ENCODE measurements around the gene HTT. TPM values are rescaled to one million over a fixed set of nuclear protein-coding genes. Genes with fewer than 3 reads are reported as not detected.

Gene HTT
- total and polyA plus RNA-seq, 2 of the 13 experiments (the other 11 are each of a cell fraction or from before 2014, with no cell fraction given): 17.5 to 19.5 TPM

- no peak for ATAC-seq
- Histone ChIP-seq H3K4me1 (ENCODE audit: insufficient read depth, low read length) (no peaks in the 10 kb centered on the region), H2AFZ (ENCODE audit: low read length) (no peak overlapping the region), H3K4me3 (replicated peaks in 1 of 3; ENCODE audit: insufficient read depth in 1 of 3, low read depth in 2 of 3, low read length in 3 of 3) (no peak overlapping the region), H3K79me2 (ENCODE audit: insufficient read depth, low read length) (no peaks in the 10 kb centered on the region), H3K27ac (ENCODE audit: extremely low read length, insufficient read depth, low read length) (no peak overlapping the region), H3K4me2 (ENCODE audit: low read depth, low read length) (no peak overlapping the region), H3K36me3 (replicated peaks in 1 of 2; ENCODE audit: control insufficient read depth in 1 of 2, insufficient read depth in 2 of 2, low read length in 2 of 2) (no peaks in the 10 kb centered on the region), H3K9ac (ENCODE audit: insufficient read depth, low read depth, low read length) (no peak overlapping the region), H3K27me3 (ENCODE audit: control insufficient read depth in 1 of 2, insufficient read depth in 2 of 2, low read length in 2 of 2) (peaks cover 0 to 7% of the 10 kb centered on the region in 2 experiments; a peak in 3 of 5 replicates), H4K20me1 (ENCODE audit: insufficient read depth, low read length) (no peaks in the 10 kb centered on the region), H3K9me3 (ENCODE audit: low read length) (no peaks in the 10 kb centered on the region)
- POLR2A ChIA-PET: no interaction called here
- FAIRE-seq: no peak
- in situ Hi-C loops (cut with HindIII; ENCODE audit: extremely low pct_ligation_motif_present, low pct_unique_long_range_greater_than_20kb) (no loop called here), intact Hi-C loops (cut with micrococcal nuclease; ENCODE audit: unreplicated experiment) (no loop called here)
- DNase-seq (ENCODE audit: low spot score): no peak
- WGBS (ENCODE audit: low lambda C conversion rate): 82% methylated on average over 19 of the region's 29 CpGs
- BruUV-seq (replicated peaks): no TSS peak
- CTCF ChIA-PET (ENCODE audit: low intra/inter-chr PET ratio, low total read pairs): no interaction called here
- TF ChIP-seq NFYC (CRISPR knock-in tag; IDR thresholded peaks at IDR 0.05) (no peak), GPN1 (CRISPR knock-in tag; IDR thresholded peaks at IDR 0.05; ENCODE audit: borderline replicate concordance) (no peak), ZNF142 (CRISPR knock-in tag; IDR thresholded peaks at IDR 0.05) (no peak), CCAR2 (optimal IDR thresholded peaks at IDR 0.05; ENCODE audit: low read depth, low read length) (no peak), IKZF1 (IDR thresholded peaks at IDR 0.05) (no peak), ZKSCAN5 (CRISPR knock-in tag; IDR thresholded peaks at IDR 0.05) (no peak), ZNF878 (CRISPR knock-in tag; IDR thresholded peaks at IDR 0.05) (no peak), NKX3-1 (CRISPR knock-in tag; IDR thresholded peaks at IDR 0.05) (no peak)
- TF ChIP-seq, protein P1, sequence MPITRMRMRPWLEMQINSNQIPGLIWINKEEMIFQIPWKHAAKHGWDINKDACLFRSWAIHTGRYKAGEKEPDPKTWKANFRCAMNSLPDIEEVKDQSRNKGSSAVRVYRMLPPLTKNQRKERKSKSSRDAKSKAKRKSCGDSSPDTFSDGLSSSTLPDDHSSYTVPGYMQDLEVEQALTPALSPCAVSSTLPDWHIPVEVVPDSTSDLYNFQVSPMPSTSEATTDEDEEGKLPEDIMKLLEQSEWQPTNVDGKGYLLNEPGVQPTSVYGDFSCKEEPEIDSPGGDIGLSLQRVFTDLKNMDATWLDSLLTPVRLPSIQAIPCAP (CRISPR knock-in tag; IDR thresholded peaks at IDR 0.05; ENCODE audit: low read depth): no peak
- TF ChIP-seq, protein P2, sequence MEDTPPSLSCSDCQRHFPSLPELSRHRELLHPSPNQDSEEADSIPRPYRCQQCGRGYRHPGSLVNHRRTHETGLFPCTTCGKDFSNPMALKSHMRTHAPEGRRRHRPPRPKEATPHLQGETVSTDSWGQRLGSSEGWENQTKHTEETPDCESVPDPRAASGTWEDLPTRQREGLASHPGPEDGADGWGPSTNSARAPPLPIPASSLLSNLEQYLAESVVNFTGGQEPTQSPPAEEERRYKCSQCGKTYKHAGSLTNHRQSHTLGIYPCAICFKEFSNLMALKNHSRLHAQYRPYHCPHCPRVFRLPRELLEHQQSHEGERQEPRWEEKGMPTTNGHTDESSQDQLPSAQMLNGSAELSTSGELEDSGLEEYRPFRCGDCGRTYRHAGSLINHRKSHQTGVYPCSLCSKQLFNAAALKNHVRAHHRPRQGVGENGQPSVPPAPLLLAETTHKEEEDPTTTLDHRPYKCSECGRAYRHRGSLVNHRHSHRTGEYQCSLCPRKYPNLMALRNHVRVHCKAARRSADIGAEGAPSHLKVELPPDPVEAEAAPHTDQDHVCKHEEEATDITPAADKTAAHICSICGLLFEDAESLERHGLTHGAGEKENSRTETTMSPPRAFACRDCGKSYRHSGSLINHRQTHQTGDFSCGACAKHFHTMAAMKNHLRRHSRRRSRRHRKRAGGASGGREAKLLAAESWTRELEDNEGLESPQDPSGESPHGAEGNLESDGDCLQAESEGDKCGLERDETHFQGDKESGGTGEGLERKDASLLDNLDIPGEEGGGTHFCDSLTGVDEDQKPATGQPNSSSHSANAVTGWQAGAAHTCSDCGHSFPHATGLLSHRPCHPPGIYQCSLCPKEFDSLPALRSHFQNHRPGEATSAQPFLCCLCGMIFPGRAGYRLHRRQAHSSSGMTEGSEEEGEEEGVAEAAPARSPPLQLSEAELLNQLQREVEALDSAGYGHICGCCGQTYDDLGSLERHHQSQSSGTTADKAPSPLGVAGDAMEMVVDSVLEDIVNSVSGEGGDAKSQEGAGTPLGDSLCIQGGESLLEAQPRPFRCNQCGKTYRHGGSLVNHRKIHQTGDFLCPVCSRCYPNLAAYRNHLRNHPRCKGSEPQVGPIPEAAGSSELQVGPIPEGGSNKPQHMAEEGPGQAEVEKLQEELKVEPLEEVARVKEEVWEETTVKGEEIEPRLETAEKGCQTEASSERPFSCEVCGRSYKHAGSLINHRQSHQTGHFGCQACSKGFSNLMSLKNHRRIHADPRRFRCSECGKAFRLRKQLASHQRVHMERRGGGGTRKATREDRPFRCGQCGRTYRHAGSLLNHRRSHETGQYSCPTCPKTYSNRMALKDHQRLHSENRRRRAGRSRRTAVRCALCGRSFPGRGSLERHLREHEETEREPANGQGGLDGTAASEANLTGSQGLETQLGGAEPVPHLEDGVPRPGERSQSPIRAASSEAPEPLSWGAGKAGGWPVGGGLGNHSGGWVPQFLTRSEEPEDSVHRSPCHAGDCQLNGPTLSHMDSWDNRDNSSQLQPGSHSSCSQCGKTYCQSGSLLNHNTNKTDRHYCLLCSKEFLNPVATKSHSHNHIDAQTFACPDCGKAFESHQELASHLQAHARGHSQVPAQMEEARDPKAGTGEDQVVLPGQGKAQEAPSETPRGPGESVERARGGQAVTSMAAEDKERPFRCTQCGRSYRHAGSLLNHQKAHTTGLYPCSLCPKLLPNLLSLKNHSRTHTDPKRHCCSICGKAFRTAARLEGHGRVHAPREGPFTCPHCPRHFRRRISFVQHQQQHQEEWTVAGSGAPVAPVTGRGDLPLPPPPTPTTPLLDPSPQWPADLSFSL (CRISPR knock-in tag; IDR thresholded peaks at IDR 0.05): no peak
Measured at GRCh38 chr4:3257556-3258482, 183.3 kb downstream of the HTT start.

All from HepG2 (cell line).